CD4-positive, alpha-beta memory T cell (primary cell): ENCODE data around the gene SMIM45.

ENCODE experiments used
- CTCF ChIA-PET: fragments of 350-600 bp; sonication (Branson Sonifier 250); formaldehyde crosslinking; loops from one replicate; lab custom pipeline; 2021; ENCODE audit warnings: inconsistent platforms; ENCODE audit not compliant: partially characterized antibody; lab: Charles Lee
- POLR2A ChIA-PET: fragments of 350-600 bp; sonication (Branson Sonifier 250); formaldehyde crosslinking; loops from one replicate; lab custom pipeline; 2021; ENCODE audit not compliant: partially characterized antibody; lab: Charles Lee
- DNase-seq, 5 donors: peaks; one replicate each; pipeline versions ENCODE4 v3.0.0 to v3.0.0-alpha.2; 2020 to 2022; ENCODE audit warnings: mixed read lengths in 1 of 5
- H3K27ac ChIP-seq: one replicate; pipeline ENCODE4 v1.7.0; 2013; ENCODE audit warnings: low read depth, low read length
- H3K27me3 ChIP-seq: 2 replicates; pipeline ENCODE4 v1.7.0; 2013; ENCODE audit warnings: mild to moderate bottlenecking, low read length, moderate library complexity; ENCODE audit not compliant: insufficient read depth
- H3K36me3 ChIP-seq: 2 replicates; pipeline ENCODE4 v1.7.0; 2013; ENCODE audit warnings: mild to moderate bottlenecking, low read length, moderate library complexity; ENCODE audit not compliant: insufficient read depth
- H3K4me1 ChIP-seq: 2 replicates; pipeline ENCODE4 v1.7.0; 2013; ENCODE audit warnings: mild to moderate bottlenecking, low read length, moderate library complexity; ENCODE audit not compliant: insufficient read depth
- H3K4me3 ChIP-seq, 2 donors: one replicate each; pipeline ENCODE4 v1.7.0; 2013; ENCODE audit warnings: low read length in 2 of 2, mild to moderate bottlenecking in 1 of 2
- H3K9me3 ChIP-seq, 2 donors: one replicate each; pipeline ENCODE4 v1.7.0; 2013; ENCODE audit warnings: low read length in 2 of 2, control low read depth in 1 of 2; ENCODE audit not compliant: control insufficient read depth in 1 of 2
- H3K27ac Mint-ChIP-seq, 7 donors: one replicate each; pipeline ENCODE4 v1.8.0; 2020 to 2021; ENCODE audit warnings: mixed read lengths in 7 of 7, mild to moderate bottlenecking in 6 of 7, inconsistent platforms in 3 of 7, moderate library complexity in 3 of 7
- H3K27me3 Mint-ChIP-seq, 2 donors: one replicate each; pipeline ENCODE4 v1.8.0; 2020 to 2021; ENCODE audit warnings: mixed read lengths in 2 of 2
- H3K36me3 Mint-ChIP-seq, 2 donors: one replicate each; pipeline ENCODE4 v1.8.0; 2020 to 2021; ENCODE audit warnings: mixed read lengths in 2 of 2, inconsistent platforms in 1 of 2, mild to moderate bottlenecking in 1 of 2
- H3K4me1 Mint-ChIP-seq, 4 donors: one replicate each; pipeline ENCODE4 v1.8.0; 2020 to 2021; ENCODE audit warnings: mixed read lengths in 4 of 4, mild to moderate bottlenecking in 1 of 4
- H3K4me3 Mint-ChIP-seq, 8 donors: one replicate each; pipeline ENCODE4 v1.8.0; 2020 to 2021; ENCODE audit warnings: mixed read lengths in 8 of 8, mild to moderate bottlenecking in 7 of 8, moderate library complexity in 6 of 8, inconsistent platforms in 3 of 8
- H3K9me3 Mint-ChIP-seq, 8 donors: one replicate each; pipeline ENCODE4 v1.8.0; 2020 to 2021; ENCODE audit warnings: mixed read lengths in 8 of 8, mild to moderate bottlenecking in 5 of 8, inconsistent platforms in 3 of 8, moderate library complexity in 1 of 8
- intact Hi-C: fragments of 100-400 bp; cut with micrococcal nuclease; formaldehyde crosslinking; loops from one replicate; pipeline ENCODE4 v1.15.1; 2023

SMIM45 gene

GRCh38 chr22:41969110-41969646, 17.2 kb downstream of the SMIM45 start, which contains the start of gene SEPTIN3:
TSS of gene SEPTIN3 (plus strand) at chr22:41969443. CDS start at chr22:41971493, 2,050 bp downstream.
- Histone ChIP-seq H3K4me3 (no peak within 1 kb of the TSS), H3K9me3 (no peaks in the 10 kb centered on the region), H3K4me1 (no peaks in the 10 kb centered on the region), H3K27ac (no peak within 1 kb of the TSS), H3K36me3 (no peaks in the 10 kb centered on the region), H3K27me3 (peaks cover 10% of the 10 kb centered on the region)
- CTCF ChIA-PET = interaction anchor here (1.0 to 4.6 kb wide), 5 partner anchors 11 to 475 kb away, joined by 3 to 29 read pairs (median 9); partner anchors contain the start of gene NDUFA6
- peaks cover 0 to 2% (median 0%) of the 10 kb centered on the region in 8 donors for H3K9me3 Mint-ChIP-seq
- H3K4me3 Mint-ChIP-seq = no peak within 1 kb of the TSS
- DNase-seq = no peak
- intact Hi-C loops = loop anchor here (5.0 to 10.0 kb wide), 3 partner anchors 103 to 216 kb away; partner anchors contain the start of genes NAGA and PHETA2
- H3K36me3 Mint-ChIP-seq = no peaks in the 10 kb centered on the region
- peaks cover 12 to 17% of the 10 kb centered on the region in 2 donors for H3K27me3 Mint-ChIP-seq
- POLR2A ChIA-PET = interaction anchor here (1.8 kb wide), 1 partner anchor 111 kb away, joined by 5 read pairs; the partner anchor contains the start of gene SMDT1
- no peak within 1 kb of the TSS for H3K27ac Mint-ChIP-seq
- H3K4me1 Mint-ChIP-seq = peaks cover 0 to 4% (median 1%) of the 10 kb centered on the region in 4 donors

GRCh38 chr22:41970601-41971000, 18.7 kb downstream of the SMIM45 start:
- Mint-ChIP-seq H3K4me1 (peaks cover 3 to 8% (median 5%) of the 10 kb centered on the region in 4 donors), H3K27ac (no peak overlapping the region), H3K36me3 (no peaks in the 10 kb centered on the region), H3K9me3 (peaks cover 0 to 2% (median 0%) of the 10 kb centered on the region in 8 donors), H3K27me3 (peaks cover 18 to 27% of the 10 kb centered on the region in 2 donors), H3K4me3 (no peak overlapping the region)
- intact Hi-C loops = no loop called here
- peaks cover 10% of the 10 kb centered on the region for H3K27me3 ChIP-seq
- H3K4me1 ChIP-seq = no peaks in the 10 kb centered on the region
- no peaks in the 10 kb centered on the region for H3K9me3 ChIP-seq
- DNase-seq = no peak
- ChIA-PET CTCF (interaction anchor here (1.0 to 1.7 kb wide), 2 partner anchors 13 to 467 kb away, joined by 3 to 5 read pairs; no protein-coding TSS in a partner anchor), POLR2A (no interaction called here)
- H3K4me3 ChIP-seq = no peak overlapping the region
- no peak overlapping the region for H3K27ac ChIP-seq
- H3K36me3 ChIP-seq = no peaks in the 10 kb centered on the region

- H3K4me3 Mint-ChIP-seq = no peak overlapping the region
- peaks cover 23 to 34% of the 10 kb centered on the region in 2 donors for H3K27me3 Mint-ChIP-seq
- ChIA-PET CTCF (interaction anchor here (1.7 kb wide), 1 partner anchor 13 kb away, joined by 5 read pairs; no protein-coding TSS in a partner anchor), POLR2A (interaction anchor here (0.5 kb wide), 1 partner anchor 167 kb away, joined by 3 read pairs; no protein-coding TSS in a partner anchor)
- peak overlapping the region in 1 of 7 donors; percentile 15 for H3K27ac Mint-ChIP-seq
- Histone ChIP-seq H3K9me3 (no peaks in the 10 kb centered on the region), H3K4me1 (peaks cover 5% of the 10 kb centered on the region), H3K27ac (no peak overlapping the region), H3K27me3 (peaks cover 14% of the 10 kb centered on the region), H3K4me3 (no peak overlapping the region), H3K36me3 (no peaks in the 10 kb centered on the region)
- H3K9me3 Mint-ChIP-seq = peaks cover 0 to 2% (median 0%) of the 10 kb centered on the region in 8 donors
- intact Hi-C loops = no loop called here
- no peak for DNase-seq
- peaks cover 9 to 14% (median 12%) of the 10 kb centered on the region in 4 donors for H3K4me1 Mint-ChIP-seq
- H3K36me3 Mint-ChIP-seq = no peaks in the 10 kb centered on the region
These were observed 19.5 kb downstream of the SMIM45 start for GRCh38 chr22:41971431-41971830.

GRCh38 chr22:41974691-41975290, 22.8 kb downstream of the SMIM45 start:
- DNase-seq = no peak
- Mint-ChIP-seq H3K27ac (no peak overlapping the region), H3K9me3 (no peaks in the 10 kb centered on the region), H3K36me3 (no peaks in the 10 kb centered on the region), H3K4me3 (peak overlapping the region in 2 of 8 donors; percentile 8 to 71), H3K4me1 (peaks cover 13 to 21% (median 16%) of the 10 kb centered on the region in 4 donors), H3K27me3 (peaks cover 25 to 40% of the 10 kb centered on the region in 2 donors)
- CTCF ChIA-PET = no interaction called here
- Histone ChIP-seq H3K36me3 (no peaks in the 10 kb centered on the region), H3K4me1 (peaks cover 11% of the 10 kb centered on the region), H3K4me3 (no peak overlapping the region), H3K9me3 (no peaks in the 10 kb centered on the region), H3K27me3 (peaks cover 17% of the 10 kb centered on the region), H3K27ac (no peak overlapping the region)
- intact Hi-C loops = no loop called here
- POLR2A ChIA-PET = no interaction called here

- no peaks in the 10 kb centered on the region for H3K36me3 ChIP-seq
- Mint-ChIP-seq H3K36me3 (no peaks in the 10 kb centered on the region), H3K4me3 (peak overlapping the region; percentile 58 to 75 (median 69)), H3K27me3 (peaks cover 25 to 38% of the 10 kb centered on the region in 2 donors), H3K4me1 (peaks cover 13 to 21% (median 16%) of the 10 kb centered on the region in 4 donors), H3K27ac (peak overlapping the region in 4 of 7 donors; percentile 4 to 48 (median 30)), H3K9me3 (no peaks in the 10 kb centered on the region)
- peaks cover 17% of the 10 kb centered on the region for H3K27me3 ChIP-seq
- H3K4me3 ChIP-seq = no peak overlapping the region
- H3K9me3 ChIP-seq = no peaks in the 10 kb centered on the region
- ChIA-PET CTCF (no interaction called here), POLR2A (interaction anchor here (1.1 kb wide), 1 partner anchor 104 kb away, joined by 3 read pairs; the partner anchor contains the start of gene SMDT1)
- H3K4me1 ChIP-seq = peaks cover 11% of the 10 kb centered on the region
- no peak for DNase-seq
- intact Hi-C loops = no loop called here
- H3K27ac ChIP-seq = no peak overlapping the region
These were observed 23.5 kb downstream of the SMIM45 start for GRCh38 chr22:41975299-41976069.

GRCh38 chr22:41976070-41976901, 24.3 kb downstream of the SMIM45 start:
- peak overlapping the region; percentile 49 to 79 (median 71) for H3K4me3 Mint-ChIP-seq
- intact Hi-C loops = no loop called here
- Histone ChIP-seq H3K9me3 (no peaks in the 10 kb centered on the region), H3K27ac (no peak overlapping the region), H3K27me3 (peaks cover 17% of the 10 kb centered on the region), H3K36me3 (no peaks in the 10 kb centered on the region), H3K4me1 (peaks cover 11% of the 10 kb centered on the region), H3K4me3 (peak overlapping the region in 1 of 2 donors; percentile 28)
- H3K36me3 Mint-ChIP-seq = no peaks in the 10 kb centered on the region
- H3K27ac Mint-ChIP-seq = peak overlapping the region in 3 of 7 donors; percentile 4 to 32 (median 29)
- ChIA-PET POLR2A (interaction anchor here (1.1 kb wide), 1 partner anchor 103 kb away, joined by 3 read pairs; the partner anchor contains the start of gene SMDT1), CTCF (no interaction called here)
- DNase-seq = peak in 4 of 5 donors; percentile 38 to 50 (median 43)
- peaks cover 13 to 21% (median 16%) of the 10 kb centered on the region in 4 donors for H3K4me1 Mint-ChIP-seq
- H3K27me3 Mint-ChIP-seq = peaks cover 22 to 33% of the 10 kb centered on the region in 2 donors
- H3K9me3 Mint-ChIP-seq = no peaks in the 10 kb centered on the region
